ENCODE data around the gene POU3F4. TPM values are rescaled to one million over a fixed set of nuclear protein-coding genes. Genes with fewer than 3 reads are reported as not detected.

POU3F4 gene
- total and polyA plus RNA-seq, 2 of the 8 experiments (the other 6 are each of a cell fraction or from before 2014, with no cell fraction given), result 1.1 to 1.9 TPM

DNA sequence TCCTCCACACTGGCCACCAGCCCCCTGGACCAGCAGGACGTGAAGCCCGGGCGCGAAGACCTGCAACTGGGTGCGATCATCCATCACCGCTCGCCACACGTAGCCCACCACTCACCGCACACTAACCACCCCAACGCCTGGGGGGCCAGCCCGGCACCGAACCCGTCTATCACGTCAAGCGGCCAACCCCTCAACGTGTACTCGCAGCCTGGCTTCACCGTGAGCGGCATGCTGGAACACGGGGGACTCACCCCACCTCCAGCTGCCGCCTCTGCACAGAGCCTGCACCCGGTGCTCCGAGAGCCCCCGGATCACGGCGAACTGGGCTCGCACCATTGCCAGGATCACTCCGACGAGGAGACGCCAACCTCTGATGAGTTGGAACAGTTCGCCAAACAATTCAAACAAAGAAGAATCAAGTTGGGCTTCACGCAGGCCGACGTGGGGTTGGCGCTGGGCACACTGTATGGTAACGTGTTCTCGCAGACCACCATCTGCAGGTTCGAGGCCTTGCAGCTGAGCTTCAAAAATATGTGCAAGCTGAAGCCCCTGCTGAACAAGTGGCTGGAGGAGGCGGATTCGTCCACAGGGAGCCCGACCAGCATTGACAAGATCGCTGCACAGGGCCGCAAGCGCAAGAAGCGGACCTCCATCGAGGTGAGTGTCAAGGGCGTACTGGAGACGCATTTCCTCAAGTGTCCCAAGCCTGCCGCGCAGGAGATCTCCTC is 600 bp downstream of the POU3F4 start:
- DNase-seq (ENCODE audit: low read depth in 1 of 2, low spot score in 2 of 2), result peak in 1 of 2 experiments; percentile 54

More for the DNA sequence above, 600 bp downstream of the POU3F4 start:
- no peak overlapping the region; a peak in 1 of 7 replicates for H3K9ac ChIP-seq (replicated peaks in 1 of 4; ENCODE audit: extremely low read depth in 1 of 4, low read depth in 3 of 4, low read length in 3 of 4)
- H3K23ac ChIP-seq (ENCODE audit: insufficient read length), result no peak overlapping the region
- no peak overlapping the region for H3K56ac ChIP-seq (replicated peaks; ENCODE audit: insufficient read length, low read depth, low read length)
- no peaks in the 10 kb centered on the region for H3K79me1 ChIP-seq (ENCODE audit: low read depth, low read length)
- H2BK15ac ChIP-seq (ENCODE audit: low read length), result no peak overlapping the region
- H3K4me1 ChIP-seq (replicated peaks in 1 of 4; ENCODE audit: control insufficient read depth in 3 of 4, insufficient read depth in 4 of 4, low read length in 3 of 4), result peaks cover 0 to 17% (median 12%) of the 10 kb centered on the region in 4 experiments
- H4K5ac ChIP-seq (ENCODE audit: insufficient read length, low read depth, low read length), result no peak overlapping the region
- no peak overlapping the region for H2BK12ac ChIP-seq (ENCODE audit: low read depth, low read length)
- H2BK20ac ChIP-seq (ENCODE audit: low read length), result no peak overlapping the region
- 2% methylated on average over 39 of the region's 50 CpGs; no CpG with 5 or more reads in 1 of the 2 experiments for WGBS, 2 experiments (ENCODE audit: extremely low coverage in 1 of 2, insufficient coverage in 1 of 2, insufficient read length in 1 of 2, insufficient replicate concordance in 2 of 2, low coverage in 1 of 2, low lambda C conversion rate in 2 of 2, missing lambda C conversion rate in 1 of 2)
- H3K79me2 ChIP-seq (ENCODE audit: control insufficient read depth in 1 of 2, insufficient read depth in 2 of 2, low read length in 2 of 2), result no peaks in the 10 kb centered on the region
- H3K27me3 ChIP-seq (replicated peaks in 1 of 4; ENCODE audit: control insufficient read depth in 3 of 4, extremely low read depth in 1 of 4, insufficient read depth in 3 of 4, low read length in 3 of 4), result peaks cover 0 to 43% (median 22%) of the 10 kb centered on the region in 4 experiments; a peak in 6 of 7 replicates
- no peak overlapping the region for H4K8ac ChIP-seq (ENCODE audit: extremely low read depth, insufficient read depth, low read length)
- no peak overlapping the region for H4K91ac ChIP-seq (replicated peaks; ENCODE audit: insufficient read length, low read length)
- peaks cover 10% of the 10 kb centered on the region for H3K23me2 ChIP-seq (ENCODE audit: low read depth, low read length)
- no peaks in the 10 kb centered on the region for H4K20me1 ChIP-seq (replicated peaks in 1 of 2; ENCODE audit: control insufficient read depth in 1 of 2, insufficient read depth in 2 of 2, low read length in 2 of 2)
- no peak overlapping the region for H3K27ac ChIP-seq (ENCODE audit: low read depth, low read length)
- H3K9me3 ChIP-seq (ENCODE audit: insufficient read depth in 2 of 2, low read depth in 1 of 2, low read length in 1 of 2), result no peaks in the 10 kb centered on the region
- ChIA-PET POLR2A (ENCODE audit: partially characterized antibody) (no interaction called here), CTCF (ENCODE audit: partially characterized antibody) (no interaction called here)
- H3K4me3 ChIP-seq (ENCODE audit: extremely low read depth in 1 of 4, insufficient read depth in 2 of 4, low read depth in 3 of 4, low read length in 4 of 4), result peak overlapping the region; percentile 49 to 74 (median 58)
- peak overlapping the region; percentile 88 to 89 for H3K4me2 ChIP-seq (ENCODE audit: insufficient read depth in 1 of 2, low read depth in 2 of 2, low read length in 2 of 2)
- no peak overlapping the region for H3K14ac ChIP-seq (ENCODE audit: insufficient read length)
- no peak overlapping the region for H3K4ac ChIP-seq (replicated peaks; ENCODE audit: insufficient read length, low read depth, low read length)
- TF ChIP-seq SUZ12 (IDR thresholded peaks at IDR 0.05; ENCODE audit: low read length) (peak; percentile 74), CEBPB (IDR thresholded peaks at IDR 0.05; ENCODE audit: low read depth, low read length) (no peak), EZH2 (IDR thresholded peaks at IDR 0.05; ENCODE audit: low read depth, low read length, severe bottlenecking) (peak; percentile 69), BACH1 (IDR thresholded peaks at IDR 0.05; ENCODE audit: low read length) (no peak), FOSL1 (IDR thresholded peaks at IDR 0.05; ENCODE audit: insufficient read depth, low read depth, low read length) (no peak), JUN (IDR thresholded peaks at IDR 0.05; ENCODE audit: low read depth, low read length) (no peak)
- TF ChIP-seq, protein P1, sequence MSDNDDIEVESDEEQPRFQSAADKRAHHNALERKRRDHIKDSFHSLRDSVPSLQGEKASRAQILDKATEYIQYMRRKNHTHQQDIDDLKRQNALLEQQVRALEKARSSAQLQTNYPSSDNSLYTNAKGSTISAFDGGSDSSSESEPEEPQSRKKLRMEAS (IDR thresholded peaks at IDR 0.05), result 0 out of 2 replicates have a peak, but pooled peaks have one; percentile 3
- TF ChIP-seq, protein P2, sequence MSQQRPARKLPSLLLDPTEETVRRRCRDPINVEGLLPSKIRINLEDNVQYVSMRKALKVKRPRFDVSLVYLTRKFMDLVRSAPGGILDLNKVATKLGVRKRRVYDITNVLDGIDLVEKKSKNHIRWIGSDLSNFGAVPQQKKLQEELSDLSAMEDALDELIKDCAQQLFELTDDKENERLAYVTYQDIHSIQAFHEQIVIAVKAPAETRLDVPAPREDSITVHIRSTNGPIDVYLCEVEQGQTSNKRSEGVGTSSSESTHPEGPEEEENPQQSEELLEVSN (IDR thresholded peaks at IDR 0.05), result 0 out of 2 replicates have a peak, but pooled peaks have one; percentile 40
- no peaks in the 10 kb centered on the region for H3K36me3 ChIP-seq (ENCODE audit: control insufficient read depth in 2 of 4, insufficient read depth in 4 of 4, low read length in 3 of 4)
- FAIRE-seq, result no peak
- H3K18ac ChIP-seq (ENCODE audit: extremely low read depth, low read length), result no peak overlapping the region; the same call in 1 of the 2 replicates
- H2BK5ac ChIP-seq (ENCODE audit: low read depth, low read length), result no peak overlapping the region
- peak overlapping the region; percentile 22 for H2AFZ ChIP-seq (ENCODE audit: low read length)
- H2AK5ac ChIP-seq (ENCODE audit: low read depth, low read length), result no peak overlapping the region
- no peak overlapping the region for H2BK120ac ChIP-seq (replicated peaks; ENCODE audit: low read depth, low read length)
